CD4-positive, alpha-beta T cell treated with Interleukin-12 subunit alpha and Interleukin-12 subunit beta, for 1 hour (primary cell): ENCODE data around the gene SMAD2.
"Not testable (repeated sequence)": the region's sequence is repeated elsewhere in the genome, so short reads cannot be mapped to it uniquely, and the experiment has no call there.

Experiments
- DNase-seq: peaks from one replicate; pipeline ENCODE4 v3.0.0-alpha.2; 2020

SMAD2 gene

DNA sequence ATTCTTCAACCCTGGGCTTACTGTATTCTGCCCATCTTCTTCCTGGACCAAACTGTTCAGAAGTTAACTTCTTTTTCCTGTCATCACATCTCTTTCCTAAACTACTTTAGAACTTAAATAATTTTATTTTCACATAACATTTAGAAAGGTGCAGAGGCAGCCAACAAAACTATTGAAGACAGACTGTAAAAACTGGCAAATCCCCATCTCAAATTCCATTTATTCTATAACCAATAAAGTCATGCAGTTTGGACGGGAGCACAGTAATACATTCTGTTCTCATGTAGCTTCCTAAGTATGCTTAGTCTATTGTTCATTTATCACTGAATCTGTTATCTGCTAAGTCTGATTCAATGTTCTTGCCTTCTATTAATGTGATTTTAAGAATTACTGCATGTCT, 99.1 kb downstream of the SMAD2 start:
- no peak for DNase-seq

DNA sequence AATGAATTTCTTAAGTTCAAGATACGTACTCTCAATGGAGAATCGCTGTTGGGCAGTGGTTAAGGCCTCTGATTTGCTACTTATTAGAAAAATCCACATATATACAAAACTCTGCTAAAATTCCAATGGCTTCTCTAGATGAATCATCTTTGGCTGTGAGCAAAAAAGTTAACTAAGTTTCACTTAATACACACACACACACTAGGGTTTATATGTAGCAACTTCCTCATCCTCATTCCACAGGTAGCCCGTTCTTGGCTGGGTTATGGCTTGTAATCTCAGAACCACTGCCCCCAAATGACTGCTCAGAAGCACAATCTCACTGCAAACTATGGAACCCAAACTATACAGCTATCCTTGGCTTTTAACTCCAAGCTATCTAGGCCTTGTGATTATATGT, 99.7 kb downstream of the SMAD2 start:
- no peak for DNase-seq

DNA sequence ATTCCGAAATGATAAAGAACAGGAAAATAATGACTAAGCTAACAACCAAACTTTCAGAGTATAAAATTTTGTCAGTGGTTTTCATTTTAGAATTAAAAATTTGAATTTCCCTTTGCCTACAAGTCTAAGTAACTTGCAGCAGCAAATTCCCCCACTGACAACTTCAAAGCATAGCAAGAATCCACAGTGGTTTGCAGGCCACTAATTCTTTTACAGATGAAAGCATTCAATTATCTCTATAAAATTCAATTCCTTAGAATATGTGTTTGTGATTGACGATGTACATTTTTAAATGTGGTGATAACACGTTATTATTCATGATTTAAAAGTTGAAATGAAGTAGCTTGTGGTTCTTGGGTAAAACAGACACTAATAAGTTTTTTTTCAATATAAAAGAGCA, 100.6 kb downstream of the SMAD2 start:
- DNase-seq: no peak

DNA sequence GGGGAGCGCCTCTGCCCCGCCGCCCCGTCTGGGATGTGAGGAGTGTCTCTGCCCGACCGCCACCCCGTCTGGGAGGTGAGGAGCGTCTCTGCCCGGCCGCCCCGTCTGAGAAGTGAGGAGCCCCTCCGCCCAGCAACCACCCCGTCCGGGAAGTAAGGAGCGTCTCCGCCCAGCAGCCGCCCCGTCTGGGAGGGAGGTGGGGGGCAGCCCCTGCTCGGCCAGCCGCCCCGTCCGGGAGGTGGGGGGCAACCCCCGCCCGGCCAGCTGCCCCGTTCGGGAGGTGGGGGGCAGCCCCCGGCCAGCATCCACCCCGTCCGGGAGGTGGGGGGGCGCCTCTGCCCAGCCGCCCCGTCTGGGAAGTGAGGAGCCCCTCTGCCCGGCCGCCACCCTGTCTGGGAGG, 102.4 kb downstream of the SMAD2 start:
- not testable (repeated sequence) for DNase-seq

DNA sequence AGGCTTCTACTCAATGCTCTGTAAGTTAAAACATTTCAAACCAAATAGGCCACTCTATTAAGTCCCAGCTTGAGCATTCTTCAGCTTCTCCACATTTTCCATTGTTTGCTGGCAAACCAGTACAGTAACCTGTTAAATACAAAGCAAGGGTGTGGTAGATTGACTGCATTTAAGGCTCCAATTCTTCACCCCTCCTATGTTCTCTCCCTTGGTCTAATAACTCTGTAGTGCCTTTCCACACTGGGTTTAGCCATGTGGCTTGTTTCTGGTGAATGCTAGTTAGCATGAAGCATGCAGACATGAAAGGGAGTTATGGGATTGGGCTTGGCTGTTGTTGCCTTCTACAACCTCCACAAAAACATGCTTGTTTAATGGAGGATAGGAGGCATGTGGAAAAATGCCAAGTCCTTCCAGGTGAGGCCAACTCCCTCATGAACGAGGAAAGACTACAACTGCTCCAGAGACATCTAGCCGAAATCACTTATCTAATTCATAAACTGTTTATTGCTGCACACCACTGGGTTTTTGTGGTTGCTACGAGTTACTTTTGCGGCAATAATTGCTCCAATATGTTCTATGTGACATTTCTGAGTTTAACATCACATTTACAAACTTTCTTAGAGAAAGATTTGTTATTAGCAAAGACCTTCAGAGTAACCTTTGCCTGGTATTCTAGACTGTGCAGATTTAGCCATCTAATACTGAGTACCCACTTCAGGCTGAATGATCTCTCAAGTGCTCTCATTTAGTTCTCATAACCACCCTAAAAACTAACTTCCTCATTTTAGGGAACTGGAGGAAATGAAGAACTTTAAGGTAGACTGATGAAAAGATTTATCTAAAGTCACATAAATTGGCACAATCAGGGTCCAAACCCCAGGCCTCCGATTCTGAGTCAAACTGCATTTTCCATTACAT, 104.0 kb downstream of the SMAD2 start:
- no peak for DNase-seq

DNA sequence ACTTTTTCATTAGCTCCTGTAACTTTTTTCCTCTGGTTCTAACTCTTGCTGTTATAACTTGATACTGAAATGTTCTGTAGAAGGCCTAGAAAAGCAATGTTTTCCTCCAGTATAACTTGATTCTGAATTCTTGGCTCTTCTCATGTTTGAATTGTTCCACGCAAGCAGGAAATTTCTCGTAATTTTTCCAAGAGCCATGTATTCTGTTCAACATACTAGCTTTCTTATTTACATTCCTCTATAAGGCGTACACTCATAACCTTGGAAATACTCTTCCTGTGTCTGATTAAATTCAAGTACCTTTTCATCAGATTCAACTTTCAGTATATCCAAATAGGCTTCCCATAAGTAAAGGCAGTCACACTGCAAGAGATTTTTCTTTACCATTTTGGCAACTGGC, 109.1 kb downstream of the SMAD2 start:
- no peak for DNase-seq

DNA sequence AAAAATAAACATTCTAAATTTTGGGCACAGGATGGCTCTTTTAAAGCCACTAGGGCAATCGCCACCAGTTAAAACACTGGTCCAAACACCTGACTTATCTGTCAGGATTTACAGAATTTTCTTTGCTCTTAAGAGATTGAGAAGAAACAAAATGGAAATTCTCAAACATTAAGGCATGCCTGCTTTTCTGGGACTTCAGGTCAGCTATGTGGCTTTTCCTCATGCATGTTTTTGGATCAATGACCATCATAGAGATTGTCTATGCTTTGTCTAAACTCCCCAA, 112.7 kb downstream of the SMAD2 start:
- no peak for DNase-seq

DNA sequence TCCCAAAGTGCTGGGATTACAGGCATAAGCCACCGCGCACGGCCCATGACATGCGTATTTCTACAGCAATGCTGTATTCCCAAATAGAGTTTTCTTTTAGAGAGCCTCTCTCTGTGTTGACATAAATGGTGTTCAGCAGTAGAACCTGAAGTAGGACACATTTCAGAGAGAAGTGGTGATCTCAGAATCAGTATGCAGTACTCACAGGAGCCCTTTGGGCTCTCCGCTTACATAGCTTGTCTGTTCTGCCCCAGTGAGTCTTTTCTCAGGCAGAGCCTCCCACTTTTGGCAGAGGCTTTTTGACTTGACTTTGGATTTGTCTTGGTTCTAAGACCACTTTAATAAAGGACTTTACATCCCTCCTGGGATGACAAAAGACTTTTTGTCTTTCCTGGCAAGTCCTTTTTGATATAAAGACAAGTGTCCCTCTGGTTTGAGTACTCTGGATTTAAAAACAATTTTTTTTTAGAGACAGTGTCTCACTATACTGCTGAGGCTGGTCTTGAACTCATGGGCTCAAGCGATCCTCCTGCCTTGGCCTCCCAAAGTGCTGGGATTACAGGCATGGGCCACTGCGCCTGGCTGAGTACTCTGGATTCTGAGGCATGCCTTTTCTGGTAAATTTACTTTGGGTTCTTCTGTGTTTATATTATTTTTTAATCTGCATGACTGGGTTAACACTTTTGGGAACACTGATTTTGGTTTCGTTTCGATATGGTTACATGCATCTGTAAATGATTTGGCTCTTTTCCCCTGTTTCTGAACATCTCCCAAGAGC, 113.3 kb downstream of the SMAD2 start:
- DNase-seq: no peak

DNA sequence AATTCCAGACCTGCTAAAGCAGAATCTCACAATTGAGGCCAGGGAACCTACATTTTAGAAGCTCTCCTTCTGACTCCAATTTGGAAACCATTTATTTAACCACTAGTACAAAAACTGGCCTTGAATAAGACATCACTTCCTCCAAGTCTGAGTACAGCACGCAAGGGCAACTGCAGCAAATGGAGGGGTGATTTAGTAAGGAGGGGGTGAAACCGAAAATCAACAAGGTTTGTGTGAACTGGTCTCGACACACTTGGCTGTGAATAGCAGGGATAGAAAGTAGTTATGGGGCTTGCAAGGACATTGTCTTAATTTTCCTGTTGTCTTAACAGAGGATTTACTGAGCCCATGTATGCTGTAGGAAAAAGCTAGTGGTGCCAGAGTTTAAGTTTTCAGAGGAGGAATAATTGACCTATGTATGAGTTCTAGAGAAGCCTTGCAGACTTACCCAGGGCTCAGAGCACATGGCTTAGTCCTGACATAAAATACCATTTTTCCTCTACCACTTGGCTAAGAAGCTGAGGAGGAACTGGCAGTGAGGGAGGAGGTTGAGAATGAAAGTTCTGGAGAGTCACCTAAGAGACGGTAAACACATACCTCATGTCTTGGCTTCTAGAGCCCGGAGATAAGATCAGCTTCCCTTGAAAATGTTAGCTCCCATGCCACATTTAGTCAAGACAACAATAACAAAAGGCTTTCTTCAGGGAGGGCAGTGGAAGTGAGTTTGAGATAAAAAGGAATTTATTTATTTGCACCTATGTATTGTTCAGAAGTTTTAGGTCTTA, 114.8 kb downstream of the SMAD2 start:
- no peak for DNase-seq

DNA sequence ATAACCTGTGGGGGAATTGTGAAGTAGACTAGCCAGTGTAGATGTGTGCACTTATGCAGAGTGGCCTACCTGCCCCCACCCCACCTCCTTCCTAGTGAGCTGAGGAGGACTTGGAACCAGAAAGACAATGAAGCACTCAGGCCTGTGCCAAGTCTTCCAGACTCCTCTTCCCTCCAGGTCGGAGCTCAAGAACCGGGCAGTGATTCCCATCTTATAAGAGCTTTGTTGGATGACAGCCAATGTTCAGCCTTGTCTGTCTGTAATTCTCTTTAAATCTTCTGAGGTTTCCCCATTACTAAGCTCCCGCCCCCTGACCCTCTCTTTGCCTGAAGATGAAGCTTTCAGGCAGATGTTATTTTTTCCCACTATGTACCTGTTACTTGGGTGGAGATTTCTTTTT, 121.0 kb downstream of the SMAD2 start:
- no peak for DNase-seq

DNA sequence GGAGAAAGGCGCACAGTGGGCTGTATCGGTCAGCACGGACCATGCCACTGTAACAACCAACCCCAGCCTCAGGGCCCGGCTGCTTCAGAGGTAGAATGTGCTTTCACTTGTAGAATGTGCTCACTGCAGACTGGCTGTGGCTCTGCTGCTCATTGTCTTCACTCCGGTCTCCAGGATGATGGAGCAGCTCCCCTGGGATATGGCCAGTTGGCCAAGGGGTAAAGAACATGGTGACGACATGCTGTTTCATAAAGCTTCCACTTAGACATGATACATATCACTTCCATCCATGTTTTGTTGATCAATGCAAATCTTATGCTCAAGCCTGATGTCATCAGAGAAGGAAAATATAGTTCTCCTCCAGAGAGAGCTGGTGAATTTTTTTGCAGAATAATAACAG, 127.7 kb downstream of the SMAD2 start:
- DNase-seq: no peak

DNA sequence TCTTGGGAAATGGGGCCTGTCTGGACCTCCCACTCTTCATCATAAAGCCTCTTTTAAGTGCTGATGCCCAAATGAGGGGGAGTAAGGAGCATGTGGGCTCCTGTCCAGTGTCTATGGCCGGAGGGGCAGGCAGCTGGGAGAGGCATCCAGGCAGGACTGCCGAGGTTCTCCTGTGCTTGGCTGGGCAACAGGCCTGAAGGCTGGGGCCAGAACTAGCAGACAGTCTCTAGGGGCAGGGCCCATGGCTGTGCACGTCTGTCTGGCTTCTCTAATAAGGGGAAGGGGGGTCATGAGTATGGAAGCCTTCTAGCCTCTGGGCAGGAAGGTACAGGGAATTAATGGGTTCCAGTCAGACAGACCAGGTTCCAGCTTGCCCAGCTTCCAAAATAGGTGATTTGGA, 128.6 kb downstream of the SMAD2 start:
- no peak for DNase-seq

DNA sequence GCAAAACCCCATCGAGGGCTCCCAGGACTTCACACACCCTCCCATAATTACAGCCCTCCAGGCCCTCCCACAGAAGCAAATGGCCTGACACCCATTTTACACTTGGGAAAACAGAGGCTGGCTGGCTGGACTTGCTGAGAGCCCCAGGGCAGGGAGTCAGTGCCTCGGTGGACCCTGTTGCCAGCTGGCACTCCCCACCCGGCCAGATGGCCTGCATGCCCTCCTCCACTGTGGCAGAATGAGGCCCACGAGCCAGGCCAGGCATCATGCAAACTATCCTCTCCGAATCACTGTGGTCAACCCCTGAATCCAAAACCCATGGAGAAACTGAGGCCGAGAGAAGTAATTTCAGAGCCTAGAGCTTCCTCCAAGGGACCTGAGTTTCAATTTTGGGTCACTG, 129.7 kb downstream of the SMAD2 start:
- no peak for DNase-seq

DNA sequence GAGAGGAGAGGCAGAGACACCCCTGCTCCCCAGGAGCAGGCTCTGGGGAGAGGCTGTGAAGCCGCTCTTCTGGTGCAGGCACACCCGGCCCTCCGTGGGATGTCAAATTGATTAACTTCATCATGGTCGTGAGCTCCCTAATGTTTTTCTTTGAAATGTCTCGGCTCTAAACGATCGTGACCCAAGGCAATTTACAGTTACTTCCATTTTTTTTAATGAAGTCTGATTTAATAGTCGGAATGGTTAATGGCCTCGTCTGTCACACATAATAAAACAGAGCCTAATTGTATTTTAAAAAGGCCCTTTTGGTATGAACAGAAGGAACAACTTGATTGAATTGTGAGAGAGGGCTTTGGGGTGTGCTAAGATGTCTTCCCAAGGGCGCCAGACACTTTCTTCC, 130.2 kb downstream of the SMAD2 start:
- no peak for DNase-seq

DNA sequence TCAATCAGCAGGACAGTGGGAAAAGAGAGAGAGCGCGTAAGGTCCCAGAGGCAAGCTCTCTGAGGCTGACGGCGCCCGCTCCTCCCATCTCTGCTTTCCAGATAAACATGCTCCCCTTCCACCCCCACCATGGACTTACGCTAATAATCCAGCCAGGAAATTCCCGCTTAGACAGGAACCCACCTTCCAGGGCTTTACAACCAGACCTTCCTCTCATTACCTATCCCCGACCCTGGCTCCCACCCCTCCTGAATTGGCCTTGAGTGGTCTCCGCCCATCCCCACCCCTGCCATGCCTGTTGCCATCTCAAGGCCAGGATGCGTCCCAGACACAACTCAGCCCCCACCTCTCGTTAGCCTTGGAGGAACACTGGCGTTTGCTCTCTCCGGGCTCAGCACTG, 131.1 kb downstream of the SMAD2 start:
- no peak for DNase-seq

DNA sequence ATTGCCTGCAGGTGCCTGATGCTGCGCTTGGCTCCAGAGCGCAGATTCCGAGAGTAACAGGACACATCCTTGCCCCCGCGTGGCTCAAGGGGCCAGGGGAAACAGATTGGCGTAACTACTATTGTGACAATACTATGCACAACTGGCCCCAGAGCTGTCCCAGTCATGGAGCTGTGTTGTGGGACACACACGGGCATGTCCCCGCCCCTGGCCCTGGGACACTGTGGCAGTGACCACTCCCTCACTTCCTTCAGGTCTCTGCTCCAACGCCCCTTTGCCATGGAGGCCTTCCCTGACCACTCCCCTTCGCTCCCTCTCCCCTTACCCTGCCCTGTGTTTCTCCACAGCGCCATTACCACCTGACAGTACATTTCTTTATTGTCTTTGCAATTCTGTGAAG, 132.1 kb downstream of the SMAD2 start:
- no peak for DNase-seq

DNA sequence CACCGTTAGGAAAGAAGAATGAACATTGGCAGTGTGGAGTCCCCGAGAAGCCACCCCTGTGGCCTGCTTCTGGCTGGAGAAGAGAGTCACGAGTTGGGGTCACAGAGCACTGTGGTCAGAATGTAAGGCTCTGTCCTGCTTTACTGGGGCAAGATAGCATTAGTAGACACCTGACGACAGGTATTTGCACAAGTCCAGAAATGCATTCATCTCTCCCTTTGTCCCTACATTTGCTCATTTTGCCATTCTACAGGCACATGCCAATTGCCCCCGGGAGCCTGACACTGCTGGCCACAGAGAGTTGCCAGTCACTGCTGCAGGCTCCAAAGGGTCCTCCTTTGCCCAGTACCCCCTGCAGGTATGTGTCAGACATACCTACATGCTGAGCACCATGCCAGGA, 133.3 kb downstream of the SMAD2 start:
- no peak for DNase-seq

DNA sequence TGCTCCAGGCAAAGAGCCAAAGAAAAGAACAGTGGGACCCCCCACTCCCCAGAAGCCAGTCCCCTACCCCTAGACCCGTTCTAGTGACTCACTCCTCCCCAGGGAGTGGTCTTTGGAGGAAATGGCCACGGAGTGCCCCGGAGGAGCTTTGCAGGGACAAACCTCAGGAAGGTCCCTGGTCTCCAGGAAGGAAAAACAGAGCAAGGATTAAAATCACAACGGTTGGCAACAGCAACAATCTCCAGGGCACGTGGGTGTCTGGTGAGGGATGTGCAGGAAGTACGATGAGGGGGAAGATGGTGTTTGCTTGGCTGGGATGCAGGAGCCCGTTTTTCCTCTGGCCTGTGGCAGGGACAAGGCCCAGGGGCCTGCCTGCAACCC, 135.0 kb downstream of the SMAD2 start:
- DNase-seq: no peak

DNA sequence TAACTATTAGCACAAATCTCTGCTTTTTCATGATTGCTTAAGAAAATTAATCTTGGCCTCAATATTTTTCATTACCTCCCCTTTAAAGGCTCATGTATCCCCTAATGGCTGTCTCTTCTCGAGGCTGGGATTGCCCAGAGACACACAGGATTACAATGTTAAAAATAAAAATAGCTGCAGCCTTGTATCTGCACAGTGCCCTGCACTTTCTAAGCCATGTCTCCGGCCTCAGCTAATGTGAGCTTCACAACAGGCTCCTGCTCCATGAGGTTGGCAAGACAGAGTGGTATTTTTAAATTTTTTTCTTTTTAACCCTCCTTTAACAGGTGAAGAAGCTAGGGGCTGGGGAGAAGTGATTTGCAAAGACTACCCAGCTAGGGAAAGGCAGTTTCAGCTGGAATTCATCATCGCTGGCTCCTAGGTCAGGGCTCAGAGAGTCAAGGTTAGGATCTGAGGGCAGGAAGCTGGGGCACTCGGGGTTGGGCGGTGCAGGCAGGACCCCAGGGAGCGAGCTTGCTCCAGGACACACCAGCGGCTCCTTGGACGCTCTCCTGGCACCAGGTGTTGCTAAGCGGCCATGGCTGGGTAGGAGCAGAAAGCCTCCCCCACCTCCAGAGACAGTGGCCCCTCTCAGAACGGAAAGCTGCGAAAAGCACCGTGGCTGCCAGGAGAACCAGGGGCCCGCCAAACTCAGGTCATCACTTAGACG, 135.6 kb downstream of the SMAD2 start:
- no peak for DNase-seq

DNA sequence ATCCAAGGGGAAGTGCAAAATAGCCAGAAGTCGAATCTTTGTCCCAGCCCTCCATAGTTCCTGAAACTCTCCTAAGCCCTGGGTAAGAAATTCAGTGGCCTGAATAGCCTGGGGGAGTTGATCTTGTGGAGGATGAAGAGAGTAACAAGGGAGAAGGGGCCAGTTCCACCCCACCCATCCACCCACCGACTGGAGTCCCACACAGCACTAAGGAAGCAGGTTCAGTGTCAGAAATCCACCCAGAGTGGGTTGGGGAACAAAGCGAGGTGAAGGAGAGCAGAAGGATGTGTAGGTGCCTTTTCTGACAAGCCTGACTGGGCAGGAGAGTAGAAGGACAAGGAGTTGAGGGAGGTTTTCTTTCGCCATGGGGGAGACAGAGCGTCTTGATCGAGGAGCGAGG, 136.8 kb downstream of the SMAD2 start:
- no peak for DNase-seq

DNA sequence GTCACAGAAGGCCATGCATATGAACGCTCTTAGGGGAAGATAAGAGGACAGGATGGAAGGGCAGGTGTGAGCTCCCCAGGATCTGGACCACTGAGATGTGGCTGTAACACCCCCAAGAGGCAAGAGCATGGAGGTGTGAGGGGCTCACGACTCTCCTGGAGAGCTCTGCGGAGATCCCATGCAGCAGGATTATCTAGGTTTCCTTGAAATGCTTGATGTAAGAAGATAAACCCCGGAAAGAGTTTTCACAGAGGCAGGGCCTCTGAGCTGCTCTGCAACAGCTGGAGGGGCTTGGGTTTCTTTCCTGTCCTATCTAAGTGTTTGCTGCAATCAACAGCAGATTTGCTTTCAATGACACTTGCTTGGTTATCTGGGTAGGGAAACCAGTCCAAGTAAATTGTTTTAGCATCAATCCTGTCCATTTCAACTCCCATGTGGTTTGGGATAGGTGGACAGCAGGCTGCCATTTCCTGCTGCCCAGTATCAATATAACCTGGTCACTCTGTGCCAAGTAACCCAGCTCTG, 138.9 kb downstream of the SMAD2 start:
- DNase-seq: no peak

DNA sequence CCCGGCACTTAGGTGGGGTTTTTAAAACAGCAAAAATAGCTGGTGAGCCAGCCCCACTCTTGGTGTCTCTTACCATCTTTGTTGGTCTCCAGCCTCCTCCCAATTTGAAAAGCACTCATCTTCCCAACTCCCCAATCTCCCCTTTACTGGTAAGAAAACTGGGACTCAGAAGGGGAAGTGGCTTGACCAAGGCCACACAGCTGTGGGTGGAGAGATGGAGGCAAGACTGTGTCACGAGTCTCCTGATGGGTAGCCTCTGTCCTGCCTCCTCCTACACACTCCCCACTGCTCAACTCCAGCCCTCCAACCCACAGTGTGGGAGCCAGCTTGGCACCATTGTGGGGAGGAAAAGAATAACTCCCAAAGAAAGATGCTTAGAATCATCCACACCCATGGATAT, 140.4 kb downstream of the SMAD2 start:
- no peak for DNase-seq

DNA sequence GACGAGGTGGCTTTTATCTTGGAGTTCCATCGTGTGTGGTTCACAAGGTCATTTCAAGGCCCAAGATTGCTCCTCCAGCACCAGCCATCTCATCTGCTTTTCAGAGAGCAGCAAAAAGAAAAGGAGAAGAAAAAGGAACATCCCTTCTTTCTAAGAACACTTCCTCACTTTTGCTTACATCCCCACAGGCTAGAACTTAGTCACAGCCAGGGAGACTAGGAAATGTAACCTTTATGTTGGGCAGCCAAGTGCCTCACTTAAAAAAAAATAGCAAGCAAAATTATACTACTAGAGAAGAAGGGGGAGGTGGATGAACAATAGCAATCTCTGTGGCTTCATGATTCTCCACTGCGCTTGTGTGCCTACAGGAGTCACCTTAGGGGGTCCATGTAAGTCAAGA, 141.8 kb downstream of the SMAD2 start:
- DNase-seq: no peak
